ENCODE data around the gene NELFB.
A peak's percentile ranks its signal among the peaks of the same experiment; 100 is the strongest.

Gene NELFB

GRCh38 chr9:137222190-137223077 lies 32.7 kb upstream of the NELFB start, which contains the start of gene RNF208:
RNF208 (minus strand) TSS chr9:137222240; CDS start chr9:137221212, 1,028 bp downstream.
- peak within 1 kb of the TSS; percentile 60 to 81 for H3K4me3 ChIP-seq
- H3K9me3 ChIP-seq: no peaks in the 10 kb centered on the region
- H3K36me3 ChIP-seq: no peaks in the 10 kb centered on the region
- peaks cover 0 to 55% (median 33%) of the 10 kb centered on the region in 4 donors for H3K4me1 ChIP-seq
- no peak for TF ChIP-seq CTCF (IDR thresholded peaks at IDR 0.05)
- intact Hi-C loops (cut with DNase I; ENCODE audit: low total_unique reads): loop anchor here (5.0 kb wide), 1 partner anchor 35 kb away; the partner anchor contains the start of genes ANAPC2 and SSNA1
- H3K27ac ChIP-seq: peak within 1 kb of the TSS; percentile 89 to 93
- no peak for DNase-seq
- peaks cover 0 to 14% of the 10 kb centered on the region in 2 donors for H3K27me3 ChIP-seq

- intact Hi-C loops (cut with DNase I; ENCODE audit: low total_unique reads): loop anchor here (5.0 kb wide), 1 partner anchor 36 kb away; the partner anchor contains the start of genes ANAPC2 and SSNA1
- Histone ChIP-seq H3K9me3 (no peaks in the 10 kb centered on the region), H3K27me3 (peaks cover 0 to 19% of the 10 kb centered on the region in 2 donors), H3K36me3 (no peaks in the 10 kb centered on the region), H3K4me1 (peaks cover 0 to 53% (median 27%) of the 10 kb centered on the region in 4 donors), H3K27ac (peak overlapping the region; percentile 89 to 93), H3K4me3 (peak overlapping the region; percentile 60 to 81)
- no peak for TF ChIP-seq CTCF (IDR thresholded peaks at IDR 0.05)
- peak; percentile 97 to 99 for DNase-seq
Measured at GRCh38 chr9:137223078-137223970, 31.8 kb upstream of the NELFB start.

- Histone ChIP-seq H3K27me3 (peaks cover 0 to 37% of the 10 kb centered on the region in 2 donors), H3K4me3 (peak within 1 kb of the TSS; percentile 60 to 81), H3K9me3 (no peaks in the 10 kb centered on the region), H3K36me3 (no peaks in the 10 kb centered on the region), H3K27ac (peak within 1 kb of the TSS; percentile 89 to 93), H3K4me1 (peaks cover 0 to 56% (median 23%) of the 10 kb centered on the region in 4 donors)
- TF ChIP-seq CTCF (IDR thresholded peaks at IDR 0.05): no peak
- DNase-seq: no peak
- intact Hi-C loops (cut with DNase I; ENCODE audit: low total_unique reads): loop anchor here (5.0 kb wide), 1 partner anchor 38 kb away; the partner anchor contains the start of genes ANAPC2 and SSNA1
Measured at GRCh38 chr9:137224830-137225694, 30.1 kb upstream of the NELFB start, which contains the start of gene CYSRT1. CYSRT1 (plus strand) TSS chr9:137225174; CDS start chr9:137225622, 448 bp downstream.

- Histone ChIP-seq H3K9me3 (no peaks in the 10 kb centered on the region), H3K36me3 (no peaks in the 10 kb centered on the region), H3K27me3 (peaks cover 0 to 44% of the 10 kb centered on the region in 2 donors), H3K4me3 (no peak overlapping the region), H3K27ac (no peak overlapping the region), H3K4me1 (peaks cover 0 to 56% (median 23%) of the 10 kb centered on the region in 4 donors)
- DNase-seq: no peak
- intact Hi-C loops (cut with DNase I; ENCODE audit: low total_unique reads): no loop called here
- no peak for TF ChIP-seq CTCF (IDR thresholded peaks at IDR 0.05)
Measured at GRCh38 chr9:137225699-137226331, 29.3 kb upstream of the NELFB start.
